Lower leg skin (tissue), 4 donors: ENCODE data around the gene TMPRSS9. TPM values are rescaled to one million over a fixed set of nuclear protein-coding genes. Genes with fewer than 3 reads are reported as not detected.

Source experiments
- DNase-seq, 2 donors: peaks; one replicate each; pipeline ENCODE4 v3.0.0-alpha.2; 2019; ENCODE audit warnings: low spot score in 2 of 2
- H3K4me3 ChIP-seq: fragments of 200-600 bp; sonication (generic); 2 replicates; pipeline ENCODE4 v1.5.1; 2017; ENCODE audit warnings: mild to moderate bottlenecking, low read depth; ENCODE audit not compliant: poor library complexity, severe bottlenecking
- POLR2A ChIP-seq, 2 donors: fragments of 450-650 bp; IDR thresholded peaks; one replicate each; pipeline ENCODE4 v1.6.1; 2016 to 2017; ENCODE audit warnings: antibody characterized with exemption in 2 of 2, mild to moderate bottlenecking in 1 of 2, moderate library complexity in 1 of 2
- WGBS, 2 donors: methylation state at CpG; one replicate each; pipeline ENCODE4 v1.1.5; 2018; 5-methylcytosine and 5-hydroxymethylcytosine counted together
- intact Hi-C: fragments of 100-400 bp; cut with DNase I; formaldehyde crosslinking; loops from one replicate; pipeline ENCODE4 v1.15.0; 2023; ENCODE audit warnings: low total_unique reads
- total RNA-seq, 4 donors: library from RNA; depleted of rRNA; stranded (reverse); fragments of >200 nt; gene quantifications; one replicate each; pipeline ENCODE4 v1.1.0, GENCODE V29; 2016
- TF ChIP-seq, protein P1 (sequence below), 3 donors: fragments of 450-650 bp; IDR thresholded peaks; one replicate each; pipeline ENCODE4 v1.5.1; 2016; ENCODE audit warnings: antibody characterized with exemption in 3 of 3, mild to moderate bottlenecking in 3 of 3, moderate library complexity in 2 of 3

The TMPRSS9 gene
- total RNA-seq, 4 donors from 2014 or later = not detected

DNA sequence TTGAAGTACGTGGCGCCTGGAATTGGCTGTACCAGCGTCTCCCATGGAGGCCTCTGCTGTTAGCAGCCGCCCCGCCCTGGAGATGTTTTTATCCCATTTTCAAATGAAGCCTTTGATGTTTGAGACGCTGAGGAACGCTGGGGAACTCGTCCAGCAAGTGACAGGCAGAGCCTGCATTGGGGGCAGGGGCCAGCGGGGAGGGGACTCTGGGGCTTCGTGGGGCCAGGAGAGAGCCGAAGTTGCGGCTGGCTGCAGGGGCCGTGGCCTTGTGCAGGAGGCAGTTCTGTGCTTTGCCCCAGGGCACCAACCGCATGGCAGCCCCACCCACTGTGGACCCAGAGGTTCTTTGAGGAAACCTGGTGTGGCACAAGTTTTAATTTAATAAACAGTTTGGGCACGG is 18.1 kb upstream of the TMPRSS9 start:
- DNase-seq = no peak
- intact Hi-C loops = no loop called here
- WGBS, 2 donors = 58 to 64% methylated on average over 15 of the region's 15 CpGs
- H3K4me3 ChIP-seq = no peak overlapping the region
- TF ChIP-seq, protein P1, sequence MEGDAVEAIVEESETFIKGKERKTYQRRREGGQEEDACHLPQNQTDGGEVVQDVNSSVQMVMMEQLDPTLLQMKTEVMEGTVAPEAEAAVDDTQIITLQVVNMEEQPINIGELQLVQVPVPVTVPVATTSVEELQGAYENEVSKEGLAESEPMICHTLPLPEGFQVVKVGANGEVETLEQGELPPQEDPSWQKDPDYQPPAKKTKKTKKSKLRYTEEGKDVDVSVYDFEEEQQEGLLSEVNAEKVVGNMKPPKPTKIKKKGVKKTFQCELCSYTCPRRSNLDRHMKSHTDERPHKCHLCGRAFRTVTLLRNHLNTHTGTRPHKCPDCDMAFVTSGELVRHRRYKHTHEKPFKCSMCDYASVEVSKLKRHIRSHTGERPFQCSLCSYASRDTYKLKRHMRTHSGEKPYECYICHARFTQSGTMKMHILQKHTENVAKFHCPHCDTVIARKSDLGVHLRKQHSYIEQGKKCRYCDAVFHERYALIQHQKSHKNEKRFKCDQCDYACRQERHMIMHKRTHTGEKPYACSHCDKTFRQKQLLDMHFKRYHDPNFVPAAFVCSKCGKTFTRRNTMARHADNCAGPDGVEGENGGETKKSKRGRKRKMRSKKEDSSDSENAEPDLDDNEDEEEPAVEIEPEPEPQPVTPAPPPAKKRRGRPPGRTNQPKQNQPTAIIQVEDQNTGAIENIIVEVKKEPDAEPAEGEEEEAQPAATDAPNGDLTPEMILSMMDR (IDR thresholded peaks at IDR 0.05) = no peak
- TF ChIP-seq POLR2A (IDR thresholded peaks at IDR 0.05) = no peak

DNA sequence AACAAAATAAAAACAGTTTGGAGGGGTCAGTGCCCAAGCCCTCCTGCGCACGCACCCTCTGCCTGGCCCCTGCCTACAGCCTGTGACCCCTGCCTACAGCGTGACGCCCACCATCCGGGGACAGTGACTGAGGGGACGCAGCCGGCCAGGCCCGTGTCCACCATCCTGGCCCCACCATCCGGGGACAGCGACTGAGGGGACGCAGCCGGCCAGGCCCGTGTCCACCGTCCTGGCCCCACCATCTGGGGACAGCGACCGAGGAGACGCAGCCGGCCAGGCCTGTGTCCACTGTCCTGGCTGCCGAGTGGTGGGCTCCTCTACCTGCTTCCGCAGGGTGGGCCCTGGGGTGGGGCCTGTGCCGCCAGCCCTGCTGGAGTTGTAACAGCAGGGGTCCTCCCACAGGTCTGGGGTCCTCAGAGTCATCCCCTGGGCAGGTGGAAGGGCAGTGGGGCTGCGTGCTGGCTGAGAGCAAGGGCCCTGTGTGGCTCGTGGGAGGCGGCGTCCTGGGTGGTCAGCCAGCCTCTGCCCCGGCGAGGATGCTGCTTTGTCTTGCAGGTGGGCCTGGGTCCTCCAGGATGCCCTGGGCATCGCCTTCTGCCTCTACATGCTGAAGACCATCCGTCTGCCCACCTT is 17.3 kb upstream of the TMPRSS9 start:
- intact Hi-C loops = no loop called here
- no peak for DNase-seq
- TF ChIP-seq, protein P1 (IDR thresholded peaks at IDR 0.05) = no peak
- TF ChIP-seq POLR2A (IDR thresholded peaks at IDR 0.05) = no peak
- no peak overlapping the region for H3K4me3 ChIP-seq
- WGBS, 2 donors = 88 to 91% methylated on average over 14 to 15 of the region's 29 CpGs

DNA sequence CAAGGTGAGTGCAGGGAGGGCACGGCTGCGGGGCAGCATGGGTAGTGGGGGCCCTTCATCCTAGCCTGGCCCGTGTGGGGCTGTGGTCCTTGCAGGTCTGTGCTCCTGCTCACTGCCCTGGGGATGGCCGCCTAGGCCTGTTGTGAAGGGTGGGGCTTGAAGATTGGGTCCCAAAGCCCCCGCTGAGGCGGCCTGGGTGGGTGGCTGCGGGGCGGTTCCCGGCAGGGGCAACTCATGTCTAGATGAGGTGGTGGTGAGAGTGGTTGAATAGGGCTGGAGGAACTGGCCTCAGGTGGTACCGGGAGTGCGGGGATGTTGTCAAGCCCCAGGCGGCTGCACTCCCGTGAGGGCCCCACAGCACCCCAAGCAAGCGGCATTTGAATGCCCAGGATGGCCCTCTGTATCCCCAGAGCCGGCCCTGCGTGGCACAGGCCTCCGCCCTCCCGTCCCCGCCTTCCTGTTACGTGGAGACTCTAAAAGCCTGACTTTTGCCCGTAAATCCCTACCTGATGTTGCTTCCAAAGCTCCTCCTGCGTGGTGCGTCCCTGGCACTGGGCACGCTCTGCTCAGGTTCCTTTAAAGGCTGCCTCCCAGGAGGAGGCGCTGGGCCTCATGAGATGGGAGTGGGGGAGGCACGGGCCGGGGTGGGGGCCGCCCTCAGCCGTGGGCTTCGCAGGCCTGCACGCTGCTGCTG is 16.6 kb upstream of the TMPRSS9 start:
- no peak overlapping the region for H3K4me3 ChIP-seq
- WGBS, 2 donors = 92 to 94% methylated on average over 27 to 31 of the region's 31 CpGs
- intact Hi-C loops = no loop called here
- DNase-seq = no peak
- TF ChIP-seq, protein P1 (IDR thresholded peaks at IDR 0.05) = no peak
- no peak for TF ChIP-seq POLR2A (IDR thresholded peaks at IDR 0.05)

DNA sequence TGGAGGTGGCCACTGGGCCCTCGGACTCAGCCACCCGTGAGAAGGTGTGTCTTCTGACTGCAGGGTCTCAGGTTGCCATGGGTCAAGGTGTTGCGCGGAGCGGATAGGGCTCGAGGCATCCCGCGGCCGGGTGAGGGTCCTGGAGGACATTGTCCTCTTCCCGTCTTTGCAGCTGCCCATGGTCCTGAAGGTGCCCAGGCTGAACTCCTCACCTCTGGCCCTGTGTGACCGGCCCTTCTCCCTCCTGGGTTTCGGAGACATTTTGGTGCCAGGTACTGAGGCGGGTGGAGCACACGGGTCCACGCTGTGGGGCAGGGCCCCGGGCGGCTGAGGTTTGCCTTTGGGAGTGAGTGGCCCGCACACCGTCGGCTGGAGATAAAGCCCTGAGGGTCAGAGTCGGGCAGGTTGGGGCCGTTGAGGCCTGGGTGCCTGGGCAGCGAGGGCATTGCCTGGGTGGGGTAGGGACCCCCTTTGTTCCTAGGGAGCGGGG is 15.6 kb upstream of the TMPRSS9 start:
- DNase-seq = no peak
- WGBS, 2 donors = 88 to 95% methylated on average over 20 to 24 of the region's 24 CpGs
- no peak for TF ChIP-seq POLR2A (IDR thresholded peaks at IDR 0.05)
- TF ChIP-seq, protein P1 (IDR thresholded peaks at IDR 0.05) = no peak
- intact Hi-C loops = no loop called here
- no peak overlapping the region for H3K4me3 ChIP-seq

DNA sequence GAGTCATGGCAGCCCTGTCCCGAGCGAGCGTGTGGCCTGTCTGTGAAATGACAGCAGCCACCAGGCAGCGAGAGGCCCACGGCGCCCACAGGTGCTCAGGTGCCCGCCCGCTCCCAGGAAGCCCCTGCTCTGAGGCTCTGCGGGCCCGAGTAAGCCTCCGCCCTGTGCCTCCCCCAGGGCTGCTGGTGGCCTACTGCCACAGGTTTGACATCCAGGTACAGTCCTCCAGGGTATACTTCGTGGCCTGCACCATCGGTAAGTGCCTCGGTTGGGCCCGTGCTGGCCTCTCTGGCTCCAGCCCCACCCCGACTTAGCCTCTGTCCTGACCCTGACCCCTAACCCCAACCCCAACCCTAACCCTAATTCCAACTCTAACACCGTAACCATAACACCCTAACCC is 15.0 kb upstream of the TMPRSS9 start:
- no peak for TF ChIP-seq POLR2A (IDR thresholded peaks at IDR 0.05)
- TF ChIP-seq, protein P1 (IDR thresholded peaks at IDR 0.05) = no peak
- 93 to 96% methylated on average over 11 to 17 of the region's 17 CpGs for WGBS, 2 donors
- intact Hi-C loops = no loop called here
- H3K4me3 ChIP-seq = no peak overlapping the region
- DNase-seq = no peak
